Neuronal stem cell (in vitro differentiated cells): ENCODE results near the gene GYS1.
"Not testable (repeated sequence)": the region's sequence is repeated elsewhere in the genome, so short reads cannot be mapped to it uniquely, and the experiment has no call there.

Experiments
- DNase-seq: peaks from one replicate; pipeline ENCODE4 v3.0.0-alpha.2; 2013; ENCODE audit warnings: low spot score
- H2AFZ ChIP-seq: one replicate; pipeline ENCODE4 v1.6.1; 2013; ENCODE audit warnings: mild to moderate bottlenecking, low read length, inconsistent platforms
- H2AK5ac ChIP-seq: 2 replicates; pipeline ENCODE4 v1.6.1; 2013; ENCODE audit warnings: low read depth, mild to moderate bottlenecking, inconsistent platforms, low read length, moderate library complexity, mixed read lengths
- H2BK120ac ChIP-seq: 2 replicates; pipeline ENCODE4 v1.6.1; 2013; ENCODE audit warnings: low read depth, mild to moderate bottlenecking, inconsistent platforms, low read length, moderate library complexity, mixed read lengths
- H2BK12ac ChIP-seq: one replicate; pipeline ENCODE4 v1.6.1; 2013; ENCODE audit warnings: low read length, inconsistent platforms
- H2BK15ac ChIP-seq: 2 replicates; pipeline ENCODE4 v1.6.1; 2013; ENCODE audit warnings: mild to moderate bottlenecking, low read length, inconsistent platforms, mixed read lengths
- H2BK5ac ChIP-seq: one replicate; pipeline ENCODE4 v1.6.1; 2013; ENCODE audit warnings: inconsistent platforms, mild to moderate bottlenecking, low read length, moderate library complexity
- H3K14ac ChIP-seq: one replicate; pipeline ENCODE4 v1.6.1; 2013; ENCODE audit warnings: low read length, inconsistent platforms
- H3K18ac ChIP-seq: 2 replicates; pipeline ENCODE4 v1.6.1; 2013; ENCODE audit warnings: low read length, inconsistent platforms
- H3K23ac ChIP-seq: 2 replicates; pipeline ENCODE4 v1.6.1; 2013; ENCODE audit warnings: low read depth, mild to moderate bottlenecking, mixed read lengths, low read length, inconsistent platforms; ENCODE audit not compliant: poor library complexity
- H3K27ac ChIP-seq: replicated peaks from 3 replicates; pipeline ENCODE4 v1.5.1; 2013; ENCODE audit warnings: low read length, inconsistent platforms
- H3K27me3 ChIP-seq, 3 experiments: 2 replicates each; pipeline ENCODE4 v1.6.1; 2013; ENCODE audit warnings: low read length in 3 of 3, mild to moderate bottlenecking in 2 of 3, inconsistent platforms in 1 of 3, low read depth in 1 of 3, mixed read lengths in 1 of 3, moderate library complexity in 1 of 3; ENCODE audit not compliant: control insufficient read depth in 3 of 3, insufficient read depth in 3 of 3
- H3K36me3 ChIP-seq, 2 donors: replicated peaks in 1 of 2; 2 replicates each; pipeline ENCODE4 v1.6.1; 2013; ENCODE audit warnings: low read length in 2 of 2; ENCODE audit not compliant: control insufficient read depth in 2 of 2, insufficient read depth in 2 of 2
- H3K4ac ChIP-seq: 2 replicates; pipeline ENCODE4 v1.6.1; 2013; ENCODE audit warnings: inconsistent platforms, mild to moderate bottlenecking, low read length, moderate library complexity
- H3K4me1 ChIP-seq, 2 donors: 1 replicate in 1 of 2; 2 replicates in 1 of 2; pipeline ENCODE4 v1.6.1; 2013; ENCODE audit warnings: low read length in 2 of 2, low read depth in 1 of 2; ENCODE audit not compliant: control insufficient read depth in 2 of 2, insufficient read depth in 1 of 2
- H3K4me2 ChIP-seq: one replicate; pipeline ENCODE4 v1.6.1; 2013; ENCODE audit warnings: mild to moderate bottlenecking, low read length, inconsistent platforms; ENCODE audit not compliant: insufficient read depth, poor library complexity, severe bottlenecking
- H3K4me3 ChIP-seq, 2 donors: 2 replicates each; pipeline ENCODE4 v1.5.1; 2013; ENCODE audit warnings: low read length in 2 of 2, mild to moderate bottlenecking in 2 of 2, inconsistent platforms in 1 of 2, moderate library complexity in 1 of 2
- H3K79me1 ChIP-seq: one replicate; pipeline ENCODE4 v1.6.1; 2013; ENCODE audit warnings: low read depth, mild to moderate bottlenecking, inconsistent platforms, low read length, moderate library complexity
- H3K9ac ChIP-seq: one replicate; pipeline ENCODE4 v1.6.1; 2013; ENCODE audit warnings: mild to moderate bottlenecking, low read depth, low read length, inconsistent platforms; ENCODE audit not compliant: poor library complexity
- H3K9me3 ChIP-seq, 2 donors: replicated peaks in 1 of 2; 2 replicates each; pipeline versions ENCODE3 to v1.6.1; 2013; ENCODE audit warnings: low read length in 2 of 2, mild to moderate bottlenecking in 2 of 2, inconsistent platforms in 1 of 2, low read depth in 1 of 2, mixed read lengths in 1 of 2, moderate library complexity in 1 of 2; ENCODE audit not compliant: control insufficient read depth in 2 of 2, insufficient read depth in 1 of 2
- H4K8ac ChIP-seq: one replicate; pipeline ENCODE4 v1.6.1; 2013; ENCODE audit warnings: low read depth, mild to moderate bottlenecking, inconsistent platforms, low read length, moderate library complexity
- H4K91ac ChIP-seq: one replicate; pipeline ENCODE4 v1.6.1; 2013; ENCODE audit warnings: low read length, low read depth, mild to moderate bottlenecking, inconsistent platforms; ENCODE audit not compliant: poor library complexity
- WGBS, 2 donors: extraction: QIAGEN DNeasy Blood & Tissue Kit; methylation state at CpG; one replicate each; pipeline ENCODE4 v1.1.7; 2013; ENCODE audit warnings: missing lambda C conversion rate in 2 of 2, mixed read lengths in 1 of 2; ENCODE audit not compliant: insufficient read length in 2 of 2, insufficient replicate concordance in 1 of 2; ENCODE audit errors: extremely low coverage in 2 of 2; 5-methylcytosine and 5-hydroxymethylcytosine counted together

The GYS1 gene

DNA sequence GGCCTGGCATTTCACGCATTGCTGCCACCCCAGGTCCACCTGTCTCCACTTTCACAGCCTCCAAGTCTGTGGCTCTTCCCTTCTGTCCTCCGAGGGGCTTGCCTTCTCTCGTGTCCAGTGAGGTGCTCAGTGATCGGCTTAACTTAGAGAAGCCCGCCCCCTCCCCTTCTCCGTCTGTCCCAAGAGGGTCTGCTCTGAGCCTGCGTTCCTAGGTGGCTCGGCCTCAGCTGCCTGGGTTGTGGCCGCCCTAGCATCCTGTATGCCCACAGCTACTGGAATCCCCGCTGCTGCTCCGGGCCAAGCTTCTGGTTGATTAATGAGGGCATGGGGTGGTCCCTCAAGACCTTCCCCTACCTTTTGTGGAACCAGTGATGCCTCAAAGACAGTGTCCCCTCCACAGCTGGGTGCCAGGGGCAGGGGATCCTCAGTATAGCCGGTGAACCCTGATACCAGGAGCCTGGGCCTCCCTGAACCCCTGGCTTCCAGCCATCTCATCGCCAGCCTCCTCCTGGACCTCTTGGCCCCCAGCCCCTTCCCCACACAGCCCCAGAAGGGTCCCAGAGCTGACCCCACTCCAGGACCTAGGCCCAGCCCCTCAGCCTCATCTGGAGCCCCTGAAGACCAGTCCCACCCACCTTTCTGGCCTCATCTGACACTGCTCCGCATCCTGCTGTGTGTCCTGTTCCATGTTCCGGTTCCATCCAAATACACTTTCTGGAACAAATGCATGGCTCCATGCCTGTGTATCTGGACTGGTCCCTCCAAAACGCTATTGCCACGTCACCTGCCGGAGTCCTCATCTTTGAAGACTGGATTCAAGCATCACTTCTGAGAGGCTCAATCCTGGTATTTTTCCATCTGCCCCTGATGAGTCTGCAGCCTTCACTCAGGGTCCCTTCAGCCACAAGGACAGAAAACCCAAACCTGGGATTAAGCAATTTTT lies 70.3 kb downstream of the GYS1 start:
- Histone ChIP-seq H3K4ac (no peak overlapping the region), H2BK12ac (no peak overlapping the region), H3K18ac (no peak overlapping the region), H2BK15ac (no peak overlapping the region), H3K4me3 (no peak overlapping the region), H3K9ac (peak overlapping the region; percentile 44), H2BK120ac (no peak overlapping the region), H3K14ac (no peak overlapping the region), H4K91ac (no peak overlapping the region), H3K4me1 (no peaks in the 10 kb centered on the region), H2AFZ (no peak overlapping the region), H2AK5ac (no peak overlapping the region), H4K8ac (no peak overlapping the region), H3K4me2 (no peak overlapping the region), H3K27ac (no peak overlapping the region), H3K9me3 (no peaks in the 10 kb centered on the region), H3K23ac (peak overlapping the region; percentile 31), H3K27me3 (no peaks in the 10 kb centered on the region), H2BK5ac (peak overlapping the region; percentile 39), H3K36me3 (peaks cover 25 to 49% of the 10 kb centered on the region in 2 donors), H3K79me1 (peaks cover 3% of the 10 kb centered on the region)
- DNase-seq, result no peak
- WGBS, 2 donors, result no CpG with 5 or more reads among the region's 18 CpGs

DNA sequence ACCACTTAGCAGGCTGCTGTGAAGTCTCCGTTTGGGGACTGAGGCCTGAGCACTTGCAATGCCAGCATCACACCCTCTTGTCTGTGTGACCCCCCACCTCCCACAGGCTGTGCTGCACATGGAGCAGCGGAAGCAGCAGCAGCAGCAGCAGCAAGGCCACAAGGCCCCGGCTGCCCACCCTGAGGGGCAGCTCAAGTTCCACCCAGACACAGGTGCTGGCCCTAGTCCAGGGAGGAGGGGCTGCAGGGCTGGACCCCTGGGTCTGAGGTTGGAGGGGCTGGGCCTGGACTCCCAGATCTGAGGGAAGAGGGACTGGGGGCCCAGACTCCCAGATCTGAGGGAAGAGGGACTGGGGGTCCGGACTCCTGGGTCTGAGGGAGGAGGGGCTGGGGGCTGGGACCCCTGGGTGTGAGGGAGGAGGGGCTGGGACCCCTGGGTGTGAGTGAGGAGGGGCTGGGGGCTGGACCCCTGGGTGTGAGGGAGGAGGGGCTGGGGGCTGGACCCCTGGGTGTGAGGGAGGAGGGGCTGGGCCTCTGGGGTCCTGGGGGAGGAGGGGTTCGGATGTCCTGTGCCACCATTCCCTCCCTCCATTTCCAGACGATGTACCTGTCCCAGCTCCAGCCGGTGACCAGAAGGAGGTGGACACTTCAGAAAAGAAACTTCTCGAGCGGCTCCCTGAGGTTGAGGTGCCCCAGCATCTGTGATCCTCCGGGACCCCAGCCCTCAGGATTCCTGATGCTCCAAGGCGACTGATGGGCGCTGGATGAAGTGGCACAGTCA lies 71.2 kb downstream of the GYS1 start:
- Histone ChIP-seq H2BK5ac (peak overlapping the region; percentile 39), H3K9me3 (no peaks in the 10 kb centered on the region), H3K18ac (no peak overlapping the region), H3K14ac (no peak overlapping the region), H3K4me1 (no peaks in the 10 kb centered on the region), H3K23ac (no peak overlapping the region), H2BK15ac (no peak overlapping the region), H2AFZ (no peak overlapping the region), H3K4me3 (no peak overlapping the region), H3K79me1 (peaks cover under 1% of the 10 kb centered on the region), H3K9ac (peak overlapping the region; percentile 44), H4K91ac (no peak overlapping the region), H2BK120ac (no peak overlapping the region), H3K27ac (no peak overlapping the region), H3K4me2 (no peak overlapping the region), H3K4ac (no peak overlapping the region), H4K8ac (no peak overlapping the region), H2BK12ac (no peak overlapping the region), H2AK5ac (no peak overlapping the region), H3K36me3 (peaks cover 25 to 55% of the 10 kb centered on the region in 2 donors), H3K27me3 (no peaks in the 10 kb centered on the region)
- DNase-seq, result no peak
- WGBS, 2 donors, result no CpG with 5 or more reads among the region's 12 CpGs

DNA sequence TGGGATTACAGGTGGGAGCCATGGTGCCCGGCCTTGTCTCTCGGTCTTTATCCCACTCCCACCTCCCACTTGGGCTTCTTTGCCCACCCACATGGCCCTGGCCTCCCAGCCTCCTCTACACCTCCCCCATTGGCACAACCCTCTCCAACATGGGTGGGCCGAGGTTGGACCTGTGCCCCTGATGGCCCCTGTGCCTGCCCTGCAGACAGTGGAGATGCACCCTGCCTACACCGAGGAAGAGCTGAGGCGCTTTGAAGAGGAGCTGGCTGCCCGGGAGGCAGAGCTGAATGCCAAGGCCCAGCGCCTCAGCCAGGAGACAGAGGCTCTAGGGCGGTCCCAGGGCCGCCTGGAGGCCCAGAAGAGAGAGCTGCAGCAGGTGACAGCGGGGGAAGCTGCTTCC lies 72.2 kb downstream of the GYS1 start:
- Histone ChIP-seq H2BK120ac (no peak overlapping the region), H2BK15ac (no peak overlapping the region), H3K23ac (peak overlapping the region; percentile 73), H2AK5ac (no peak overlapping the region), H3K79me1 (no peaks in the 10 kb centered on the region), H3K4me3 (no peak overlapping the region), H2AFZ (no peak overlapping the region), H3K9ac (no peak overlapping the region), H3K18ac (peak overlapping the region; percentile 38), H4K8ac (no peak overlapping the region), H3K27me3 (no peaks in the 10 kb centered on the region), H3K4me2 (no peak overlapping the region), H3K27ac (no peak overlapping the region), H3K4ac (no peak overlapping the region), H2BK12ac (no peak overlapping the region), H4K91ac (no peak overlapping the region), H2BK5ac (no peak overlapping the region), H3K9me3 (no peaks in the 10 kb centered on the region), H3K4me1 (no peaks in the 10 kb centered on the region), H3K14ac (no peak overlapping the region), H3K36me3 (peaks cover 28 to 61% of the 10 kb centered on the region in 2 donors)
- DNase-seq, result no peak
- WGBS, 2 donors, result no CpG with 5 or more reads among the region's 10 CpGs

DNA sequence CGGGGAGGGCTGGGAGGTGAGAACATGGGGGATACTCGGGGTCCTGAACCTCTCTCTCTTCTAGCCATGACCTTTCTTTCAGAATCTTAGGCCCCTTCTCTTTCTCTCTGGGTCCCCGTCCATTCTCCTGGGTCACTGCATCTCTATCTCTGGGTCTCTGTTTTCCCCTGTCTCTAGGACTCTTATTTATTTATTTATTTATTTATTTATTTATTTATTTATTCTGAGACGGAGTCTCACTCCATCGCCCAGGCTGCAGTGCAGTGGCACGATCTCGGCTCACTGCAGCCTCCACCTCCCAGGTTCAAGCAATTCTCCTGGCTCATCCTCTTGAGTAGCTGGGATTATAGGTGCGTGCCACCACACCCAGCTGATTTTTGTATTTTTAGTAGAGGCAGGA lies 73.8 kb downstream of the GYS1 start:
- WGBS, 2 donors, result no CpG with 5 or more reads among the region's 8 CpGs
- not testable (repeated sequence) for H2BK12ac ChIP-seq, H4K8ac ChIP-seq, H2AFZ ChIP-seq, H3K18ac ChIP-seq, H3K9me3 ChIP-seq, H3K4ac ChIP-seq, H3K27me3 ChIP-seq, H3K4me3 ChIP-seq, H3K27ac ChIP-seq, H2BK15ac ChIP-seq, H3K14ac ChIP-seq, H3K4me1 ChIP-seq, H4K91ac ChIP-seq, H2BK120ac ChIP-seq, H3K9ac ChIP-seq, DNase-seq, H2AK5ac ChIP-seq, H3K23ac ChIP-seq, H3K4me2 ChIP-seq, H2BK5ac ChIP-seq, H3K79me1 ChIP-seq
- H3K36me3 ChIP-seq, result peaks cover 32 to 78% of the 10 kb centered on the region in 2 donors
